ENCODE data around the gene GATA6.
"Not testable (repeated sequence)": the region's sequence is repeated elsewhere in the genome, so short reads cannot be mapped to it uniquely, and the experiment has no call there.

The GATA6 gene

GRCh38 chr18:22204996-22205395 lies 35.6 kb downstream of the GATA6 start:
- DNase-seq (ENCODE audit: low read depth) = no peak

- no peak for DNase-seq (ENCODE audit: low read depth)
These were observed 37.8 kb downstream of the GATA6 start for GRCh38 chr18:22207021-22207758.

GRCh38 chr18:22210311-22210754 lies 40.9 kb downstream of the GATA6 start:
- DNase-seq (ENCODE audit: low read depth) = no peak

GRCh38 chr18:22211657-22212056 lies 42.3 kb downstream of the GATA6 start:
- DNase-seq (ENCODE audit: low read depth) = no peak

- DNase-seq (ENCODE audit: low read depth) = no peak
These were observed 44.1 kb downstream of the GATA6 start for GRCh38 chr18:22213333-22213973.

GRCh38 chr18:22214731-22215528 lies 45.5 kb downstream of the GATA6 start:
- no peak for DNase-seq (ENCODE audit: low read depth)

GRCh38 chr18:22218835-22219234 lies 49.4 kb downstream of the GATA6 start:
- DNase-seq (ENCODE audit: low read depth) = no peak

GRCh38 chr18:22219568-22220355 lies 50.4 kb downstream of the GATA6 start:
- DNase-seq (ENCODE audit: low read depth) = no peak

- not testable (repeated sequence) for DNase-seq (ENCODE audit: low read depth)
These were observed 51.2 kb downstream of the GATA6 start for GRCh38 chr18:22220585-22220984.

- no peak for DNase-seq (ENCODE audit: low read depth)
These were observed 52.0 kb downstream of the GATA6 start for GRCh38 chr18:22221350-22221749.

- DNase-seq (ENCODE audit: low read depth) = peak; percentile 6
These were observed 54.0 kb downstream of the GATA6 start for GRCh38 chr18:22223254-22223964.

- no peak for DNase-seq (ENCODE audit: low read depth)
These were observed 54.6 kb downstream of the GATA6 start for GRCh38 chr18:22223965-22224322.

GRCh38 chr18:22224339-22224738 lies 55.0 kb downstream of the GATA6 start:
- DNase-seq (ENCODE audit: low read depth) = no peak

- DNase-seq (ENCODE audit: low read depth) = no peak
These were observed 57.4 kb downstream of the GATA6 start for GRCh38 chr18:22226801-22227200.

- no peak for DNase-seq (ENCODE audit: low read depth)
These were observed 59.6 kb downstream of the GATA6 start for GRCh38 chr18:22228976-22229375.

- no peak for DNase-seq (ENCODE audit: low read depth)
These were observed 60.2 kb downstream of the GATA6 start for GRCh38 chr18:22229456-22230124.

- DNase-seq (ENCODE audit: low read depth) = no peak
These were observed 61.1 kb downstream of the GATA6 start for GRCh38 chr18:22230471-22230945.

- DNase-seq (ENCODE audit: low read depth) = no peak
These were observed 63.9 kb downstream of the GATA6 start for GRCh38 chr18:22233266-22233665.

- DNase-seq (ENCODE audit: low read depth) = no peak
These were observed 68.6 kb downstream of the GATA6 start for GRCh38 chr18:22238036-22238435.

- DNase-seq (ENCODE audit: low read depth) = no peak
These were observed 69.3 kb downstream of the GATA6 start for GRCh38 chr18:22238681-22239080.

- DNase-seq (ENCODE audit: low read depth) = no peak
These were observed 72.6 kb downstream of the GATA6 start for GRCh38 chr18:22241921-22242361.
